Common myeloid progenitor, CD34-positive (primary cell): Measurements from ENCODE around the gene NUAK2.

ENCODE experiments used
- CTCF ChIA-PET: fragments of 350-600 bp; sonication (Branson Sonifier 250); formaldehyde crosslinking; loops from one replicate; lab custom pipeline; 2021; ENCODE audit warnings: antibody characterized with exemption; lab: Charles Lee
- POLR2A ChIA-PET: fragments of 350-600 bp; sonication (Branson Sonifier 250); formaldehyde crosslinking; loops from one replicate; lab custom pipeline; 2021; ENCODE audit warnings: antibody characterized with exemption; lab: Charles Lee
- DNase-seq, 3 donors: peaks; one replicate each; pipeline versions ENCODE4 v3.0.0 to v3.0.0-alpha.2; 2013
- H3K27ac ChIP-seq, 2 experiments: 1 replicate in 1 of 2; 2 replicates in 1 of 2; pipeline ENCODE4 v1.7.0; 2013; ENCODE audit warnings: inconsistent platforms in 2 of 2, low read length in 2 of 2, mild to moderate bottlenecking in 2 of 2, low read depth in 1 of 2, moderate library complexity in 1 of 2; ENCODE audit not compliant: severe bottlenecking in 2 of 2, insufficient read depth in 1 of 2, poor library complexity in 1 of 2
- H3K27me3 ChIP-seq, 5 experiments: replicated peaks in 2 of 5; 1 replicate in 3 of 5; 2 replicates in 2 of 5; pipeline versions ENCODE4 v1.6.1 to v1.7.0; 2013; ENCODE audit warnings: low read length in 4 of 5, mild to moderate bottlenecking in 2 of 5, moderate library complexity in 2 of 5, inconsistent platforms in 1 of 5; ENCODE audit not compliant: insufficient read depth in 5 of 5, control insufficient read depth in 4 of 5
- H3K36me3 ChIP-seq, 4 experiments: 1 replicate in 2 of 4; 2 replicates in 2 of 4; pipeline versions ENCODE4 v1.6.1 to v1.7.0; 2013; ENCODE audit warnings: low read length in 3 of 4, control low read depth in 1 of 4, mild to moderate bottlenecking in 1 of 4; ENCODE audit not compliant: control insufficient read depth in 4 of 4, insufficient read depth in 4 of 4
- H3K4me1 ChIP-seq, 4 experiments: 1 replicate in 3 of 4; 2 replicates in 1 of 4; pipeline versions ENCODE4 v1.6.1 to v1.7.1; 2013; ENCODE audit warnings: low read length in 3 of 4, mild to moderate bottlenecking in 3 of 4, control low read depth in 1 of 4, inconsistent platforms in 1 of 4, moderate library complexity in 1 of 4; ENCODE audit not compliant: control insufficient read depth in 4 of 4, insufficient read depth in 4 of 4; ENCODE audit errors: control extremely low read depth in 1 of 4
- H3K4me3 ChIP-seq, 7 experiments: 1 replicate in 4 of 7; 2 replicates in 3 of 7; pipeline versions ENCODE4 v1.5.1 to v1.7.0; 2013; ENCODE audit warnings: mild to moderate bottlenecking in 7 of 7, low read length in 6 of 7, moderate library complexity in 6 of 7, inconsistent platforms in 2 of 7, low read depth in 2 of 7, control low read depth in 1 of 7; ENCODE audit not compliant: insufficient read depth in 4 of 7, control insufficient read depth in 1 of 7; ENCODE audit errors: extremely low read depth in 1 of 7
- H3K9me3 ChIP-seq, 5 experiments: 1 replicate in 4 of 5; 2 replicates in 1 of 5; pipeline versions ENCODE4 v1.6.1 to v1.7.1; 2013; ENCODE audit warnings: low read length in 4 of 5, mild to moderate bottlenecking in 2 of 5, inconsistent platforms in 1 of 5, low read depth in 1 of 5, moderate library complexity in 1 of 5; ENCODE audit not compliant: control insufficient read depth in 4 of 5, insufficient read depth in 2 of 5; ENCODE audit errors: control extremely low read depth in 1 of 5
- WGBS: methylation state at CpG from one replicate; pipeline ENCODE4 v1.1.5; 2013; ENCODE audit not compliant: insufficient coverage; 5-methylcytosine and 5-hydroxymethylcytosine counted together

NUAK2 gene

DNA sequence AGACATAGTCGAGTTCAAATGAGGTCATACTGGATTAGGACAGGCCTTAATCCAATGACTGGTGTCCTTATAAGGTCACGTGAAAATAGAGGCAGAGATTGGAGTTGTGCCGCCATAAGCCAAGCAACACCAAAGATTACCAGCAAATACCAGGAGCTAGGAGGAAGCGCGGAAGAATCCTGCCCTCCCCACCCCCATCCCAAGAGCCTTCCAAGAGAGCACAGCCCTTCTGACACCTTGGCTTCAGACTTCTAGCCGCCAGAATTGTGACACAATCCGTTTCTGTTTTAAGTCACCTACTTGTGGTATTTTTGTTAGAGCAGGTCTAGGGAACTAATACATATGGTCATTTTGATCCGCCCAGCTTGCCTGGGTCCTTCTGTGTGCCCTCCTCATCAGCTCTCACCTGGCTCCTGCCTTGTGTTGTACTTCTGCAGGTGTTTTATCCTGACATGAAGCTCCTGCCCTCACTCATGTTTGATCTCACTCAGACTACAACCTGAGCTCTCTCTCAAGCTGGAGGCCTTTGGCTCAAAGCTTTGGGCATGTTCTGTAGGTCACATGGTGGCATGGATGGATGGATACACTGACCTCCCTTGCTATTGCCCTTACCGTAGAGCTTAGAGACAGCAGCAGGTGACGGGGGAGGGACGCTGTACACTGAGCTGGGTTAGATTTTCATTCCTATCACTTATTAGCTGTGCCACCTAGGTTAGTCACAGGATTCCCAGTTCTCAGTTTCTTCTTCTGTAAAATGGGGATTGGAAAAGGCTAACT lies 10.7 kb upstream of the NUAK2 start:
- no peaks in the 10 kb centered on the region for H3K9me3 ChIP-seq
- ChIA-PET CTCF (interaction anchor here (0.8 to 28.5 kb wide), 10 partner anchors 9 to 153 kb away, joined by 3 to 1168 read pairs (median 4); partner anchors contain the start of gene NUAK2), POLR2A (no interaction called here)
- H3K36me3 ChIP-seq = no peaks in the 10 kb centered on the region
- 95% methylated on average over 10 of the region's 11 CpGs for WGBS
- no peak for DNase-seq
- no peak overlapping the region for H3K27ac ChIP-seq
- no peaks in the 10 kb centered on the region for H3K4me1 ChIP-seq
- peaks cover 0 to 23% (median 0%) of the 10 kb centered on the region in 5 experiments for H3K27me3 ChIP-seq
- no peak overlapping the region for H3K4me3 ChIP-seq

DNA sequence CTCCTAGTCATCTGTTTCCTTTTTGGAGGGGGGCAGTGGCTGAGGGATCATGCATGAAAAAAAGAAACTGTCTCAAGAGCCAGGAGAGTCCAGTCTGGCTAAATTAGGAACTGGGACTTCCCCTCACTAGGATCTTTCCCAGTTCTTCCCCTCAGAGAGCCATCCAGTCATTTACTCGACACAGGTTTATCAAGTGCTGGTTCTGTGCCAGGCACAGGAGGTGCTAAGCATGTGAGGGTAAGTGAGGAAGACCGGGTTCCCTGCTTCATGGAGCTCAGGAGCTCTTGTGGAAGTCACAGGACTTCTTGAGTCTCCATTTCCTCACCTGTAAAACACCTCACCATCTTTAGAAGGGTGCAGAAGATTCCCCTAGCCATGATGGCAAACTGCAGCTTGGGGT lies 8.6 kb upstream of the NUAK2 start:
- peaks cover 0 to 30% (median 0%) of the 10 kb centered on the region in 5 experiments for H3K27me3 ChIP-seq
- no peaks in the 10 kb centered on the region for H3K36me3 ChIP-seq
- no peak overlapping the region for H3K4me3 ChIP-seq
- H3K4me1 ChIP-seq = no peaks in the 10 kb centered on the region
- ChIA-PET CTCF (interaction anchor here (0.7 to 28.5 kb wide), 7 partner anchors 9 to 156 kb away, joined by 3 to 1168 read pairs (median 5); no protein-coding TSS in a partner anchor), POLR2A (interaction anchor here (0.6 kb wide), 1 partner anchor 36 kb away, joined by 6 read pairs; no protein-coding TSS in a partner anchor)
- no peaks in the 10 kb centered on the region for H3K9me3 ChIP-seq
- no peak for DNase-seq
- WGBS = no CpG with 5 or more reads among the region's 2 CpGs
- no peak overlapping the region for H3K27ac ChIP-seq

DNA sequence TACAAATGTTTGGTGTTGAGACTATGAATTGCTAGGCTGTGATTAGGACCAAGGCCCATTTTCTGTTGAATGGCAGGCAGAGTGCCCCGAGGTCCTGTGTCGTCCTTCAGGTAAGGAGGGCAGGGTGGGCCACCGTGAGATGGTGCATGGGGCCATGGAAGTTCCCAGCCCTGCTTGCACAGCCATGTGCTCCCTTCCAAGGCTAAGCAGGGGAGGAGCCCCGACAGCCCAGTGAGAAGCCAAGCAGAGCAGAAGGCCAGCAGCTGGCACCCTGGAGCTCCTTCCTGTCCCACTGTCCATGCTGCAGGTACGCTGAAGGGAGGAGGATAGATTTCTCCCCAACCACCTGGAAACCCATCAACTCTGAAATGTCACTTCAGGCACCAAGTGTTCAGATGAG lies 8.2 kb upstream of the NUAK2 start:
- H3K9me3 ChIP-seq = no peaks in the 10 kb centered on the region
- no peak overlapping the region for H3K27ac ChIP-seq
- no peaks in the 10 kb centered on the region for H3K4me1 ChIP-seq
- no peaks in the 10 kb centered on the region for H3K36me3 ChIP-seq
- DNase-seq = no peak
- POLR2A ChIA-PET = interaction anchor here (0.6 kb wide), 1 partner anchor 35 kb away, joined by 6 read pairs; no protein-coding TSS in a partner anchor
- H3K4me3 ChIP-seq = no peak overlapping the region
- CTCF ChIA-PET = interaction anchor here (0.7 to 28.5 kb wide), 10 partner anchors 10 to 158 kb away, joined by 3 to 1168 read pairs (median 5); no protein-coding TSS in a partner anchor
- 100% methylated on average over 4 of the region's 5 CpGs for WGBS
- peaks cover 0 to 31% (median 0%) of the 10 kb centered on the region in 5 experiments for H3K27me3 ChIP-seq

- Histone ChIP-seq H3K4me3 (no peak overlapping the region), H3K27me3 (peaks cover 0 to 35% (median 0%) of the 10 kb centered on the region in 5 experiments), H3K27ac (no peak overlapping the region), H3K36me3 (no peaks in the 10 kb centered on the region), H3K9me3 (no peaks in the 10 kb centered on the region), H3K4me1 (no peaks in the 10 kb centered on the region)
- ChIA-PET CTCF (interaction anchor here (0.9 to 28.5 kb wide), 8 partner anchors 9 to 159 kb away, joined by 3 to 1168 read pairs (median 8); no protein-coding TSS in a partner anchor), POLR2A (no interaction called here)
- DNase-seq = no peak
- WGBS = 92% methylated on average over 3 of the region's 4 CpGs
Measured at GRCh38 chr1:205328476-205328875, 6.9 kb upstream of the NUAK2 start.

DNA sequence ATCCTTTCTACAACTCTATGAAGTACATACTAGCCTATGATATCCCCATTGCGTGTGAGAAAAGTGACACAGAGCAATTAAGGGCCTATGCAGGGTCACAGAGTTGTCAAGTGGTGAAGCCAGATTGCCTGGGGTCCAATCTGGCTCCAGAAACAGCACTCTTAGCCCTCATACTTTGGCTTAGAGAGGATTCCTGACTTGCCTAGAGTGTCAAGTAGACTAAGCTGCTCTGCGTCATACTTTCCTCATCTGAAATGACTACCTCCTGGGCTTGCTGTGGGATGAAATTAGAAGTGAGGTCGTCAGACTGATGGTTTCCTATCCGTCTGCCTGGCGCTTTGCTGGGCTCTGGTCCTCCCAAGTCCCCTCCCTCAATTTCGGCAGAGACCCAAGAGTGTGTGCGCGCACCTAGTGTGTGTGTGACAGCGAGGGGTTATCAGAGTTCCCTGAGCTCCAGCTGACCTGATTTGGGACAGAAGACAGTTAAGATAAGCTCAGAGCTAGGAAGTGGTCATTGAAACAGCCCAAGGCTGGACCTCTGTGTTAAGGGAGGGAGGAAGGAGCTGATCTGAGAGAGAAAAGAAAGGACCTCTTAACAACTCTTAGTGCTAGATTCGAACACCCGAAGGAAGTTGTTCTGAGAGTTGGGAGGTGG lies 5.4 kb upstream of the NUAK2 start:
- DNase-seq = no peak
- WGBS = 88% methylated on average over 7 of the region's 11 CpGs
- no peaks in the 10 kb centered on the region for H3K36me3 ChIP-seq
- ChIA-PET CTCF (interaction anchor here (0.8 to 28.5 kb wide), 5 partner anchors 11 to 55 kb away, joined by 3 to 1168 read pairs (median 48); no protein-coding TSS in a partner anchor), POLR2A (no interaction called here)
- no peak overlapping the region for H3K4me3 ChIP-seq
- peaks cover 0 to 2% (median under 1%) of the 10 kb centered on the region in 4 experiments for H3K4me1 ChIP-seq
- H3K27me3 ChIP-seq = peaks cover 0 to 40% (median 0%) of the 10 kb centered on the region in 5 experiments
- no peaks in the 10 kb centered on the region for H3K9me3 ChIP-seq
- no peak overlapping the region for H3K27ac ChIP-seq

- ChIA-PET CTCF (interaction anchor here (0.6 to 28.5 kb wide), 16 partner anchors 8 to 166 kb away, joined by 3 to 1168 read pairs (median 6); no protein-coding TSS in a partner anchor), POLR2A (interaction anchor here (0.6 to 1.4 kb wide), 4 partner anchors 52 to 111 kb away, joined by 3 to 5 read pairs (median 4); no protein-coding TSS in a partner anchor)
- no peaks in the 10 kb centered on the region for H3K9me3 ChIP-seq
- WGBS = 60% methylated on average over 3 of the region's 6 CpGs
- H3K4me3 ChIP-seq = no peak overlapping the region
- no peaks in the 10 kb centered on the region for H3K36me3 ChIP-seq
- H3K27ac ChIP-seq = no peak overlapping the region
- peaks cover 6 to 16% (median 15%) of the 10 kb centered on the region in 4 experiments for H3K4me1 ChIP-seq
- peak; percentile 59 to 76 (median 70) for DNase-seq
- peaks cover 0 to 49% (median 0%) of the 10 kb centered on the region in 5 experiments for H3K27me3 ChIP-seq
Measured at GRCh38 chr1:205325334-205325884, 3.9 kb upstream of the NUAK2 start.
